GM12891 (cell line): ENCODE data around the gene RDM1.

ENCODE experiments used
- DNase-seq: peaks from one replicate; pipeline ENCODE4 v3.0.0; 2011; ENCODE audit warnings: low spot score; ENCODE audit not compliant: insufficient read length
- FAIRE-seq: peaks from 2 replicates; lab custom pipeline; 2011; peaks lifted over from hg19 to GRCh38; lab: Jason Lieb, UNC
- PAX5 ChIP-seq: IDR thresholded peaks from 2 replicates; pipeline ENCODE4 v1.6.1; 2011; ENCODE audit warnings: low read length, moderate library complexity, mild to moderate bottlenecking; ENCODE audit not compliant: insufficient read depth, severe bottlenecking
- POLR2A ChIP-seq: IDR thresholded peaks from 2 replicates; pipeline ENCODE4 v1.6.1; 2011; ENCODE audit warnings: low read depth, low read length, control low read depth
- POLR2AphosphoS5 ChIP-seq: IDR thresholded peaks from 2 replicates; pipeline ENCODE4 v1.6.1; 2011; ENCODE audit warnings: low read depth, low read length, control low read depth
- POU2F2 ChIP-seq: IDR thresholded peaks from 2 replicates; pipeline ENCODE4 v1.6.1; 2011; ENCODE audit warnings: low read depth, mild to moderate bottlenecking, control low read depth, low read length, moderate library complexity
- SPI1 ChIP-seq: IDR thresholded peaks from 2 replicates; pipeline ENCODE4 v1.6.1; 2011; ENCODE audit warnings: low read depth, low read length, control low read depth
- TAF1 ChIP-seq: IDR thresholded peaks from 2 replicates; pipeline ENCODE4 v1.6.1; 2011; ENCODE audit warnings: low read depth, low read length, control low read depth

RDM1 gene

DNA sequence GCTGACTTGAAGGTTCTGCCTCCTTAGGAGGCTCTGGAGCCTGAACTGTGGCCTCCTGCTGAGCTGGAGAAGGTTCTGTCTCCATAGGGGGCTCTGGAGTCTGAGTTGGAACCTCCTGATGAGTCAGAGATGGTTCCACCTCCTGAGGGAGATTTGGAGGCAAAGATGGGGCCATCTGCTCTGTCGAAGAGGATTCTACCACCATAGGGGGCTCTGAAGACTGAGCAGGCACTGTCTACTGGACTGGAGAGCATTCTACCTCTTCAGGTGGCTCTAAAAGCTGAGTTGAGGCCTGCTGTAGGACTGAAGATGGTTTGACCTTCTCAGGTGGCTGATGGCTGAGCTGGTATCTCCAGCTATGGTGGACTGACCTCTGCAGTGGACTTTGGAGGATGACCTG, 16.2 kb downstream of the RDM1 start:
- TF ChIP-seq POLR2A (no peak), PAX5 (no peak), POLR2AphosphoS5 (no peak), SPI1 (no peak), POU2F2 (no peak), TAF1 (no peak)
- no peak for DNase-seq
- no peak for FAIRE-seq

GRCh38 chr17:35913609-35914008, 17.0 kb downstream of the RDM1 start:
- TF ChIP-seq POLR2AphosphoS5: no peak
- no peak for TF ChIP-seq TAF1
- FAIRE-seq: no peak
- no peak for DNase-seq

- TF ChIP-seq POLR2A (no peak), SPI1 (no peak), TAF1 (no peak), POLR2AphosphoS5 (no peak), POU2F2 (no peak), PAX5 (no peak)
- FAIRE-seq: no peak
- no peak for DNase-seq
Measured at GRCh38 chr17:35912942-35913341, 17.6 kb downstream of the RDM1 start.

DNA sequence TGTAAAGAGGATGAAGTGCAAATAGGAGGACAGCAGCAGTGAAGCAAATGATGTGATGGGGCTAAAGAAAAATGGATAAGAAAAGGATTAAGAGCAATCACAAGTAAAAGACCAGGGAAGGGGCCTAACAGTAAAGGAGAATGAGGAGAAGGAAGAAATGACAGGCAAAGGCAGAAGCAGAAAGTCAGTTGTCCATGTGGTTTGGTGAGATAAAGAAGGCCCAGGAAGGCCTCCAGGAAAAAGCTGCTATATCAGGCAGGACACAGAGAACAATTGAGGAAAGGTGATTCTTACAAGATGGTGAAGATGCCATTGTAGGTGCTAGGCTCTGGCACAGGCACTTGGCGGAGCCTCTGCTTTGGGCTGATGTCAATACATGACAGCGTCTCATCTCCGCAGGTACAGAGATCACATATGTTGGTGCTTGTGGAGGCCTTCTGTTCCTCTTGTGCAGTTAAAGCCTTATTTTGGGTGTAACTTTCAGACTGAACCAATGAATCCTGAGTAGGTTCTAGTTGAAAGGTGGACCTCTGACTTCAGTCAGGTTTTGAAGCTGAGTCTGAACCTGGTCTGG, 18.1 kb downstream of the RDM1 start:
- DNase-seq (no peak), FAIRE-seq (no peak)
- TF ChIP-seq POU2F2: no peak

DNA sequence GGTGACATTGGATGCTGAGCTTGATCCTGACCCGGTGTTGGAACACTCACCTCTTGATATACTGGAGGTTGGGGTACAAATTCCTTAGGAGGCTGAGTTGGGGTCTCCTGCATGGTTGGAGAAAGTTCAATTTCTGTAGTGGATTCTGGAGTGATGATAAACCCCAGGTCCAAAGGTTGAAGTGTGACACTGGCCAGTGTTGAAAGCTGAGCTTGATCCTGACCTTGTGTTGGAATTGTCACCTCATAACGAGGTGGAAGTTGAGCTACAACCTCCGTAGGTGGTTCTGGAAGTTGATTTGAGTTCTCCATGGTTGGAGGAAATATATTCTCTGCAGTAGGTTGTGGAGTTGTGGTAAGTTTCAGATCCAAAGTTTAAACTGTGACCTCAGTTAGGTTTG, 21.2 kb downstream of the RDM1 start:
- FAIRE-seq (no peak), DNase-seq (no peak)
- no peak for TF ChIP-seq TAF1
- TF ChIP-seq POU2F2: no peak
- TF ChIP-seq POLR2AphosphoS5: no peak
- no peak for TF ChIP-seq SPI1
- no peak for TF ChIP-seq PAX5
- TF ChIP-seq POLR2A: no peak

- DNase-seq (no peak), FAIRE-seq (no peak)
- TF ChIP-seq SPI1: no peak
- TF ChIP-seq POLR2AphosphoS5: no peak
- TF ChIP-seq POLR2A: no peak
- no peak for TF ChIP-seq TAF1
- no peak for TF ChIP-seq POU2F2
- no peak for TF ChIP-seq PAX5
Measured at GRCh38 chr17:35907691-35908090, 22.9 kb downstream of the RDM1 start.

- FAIRE-seq: no peak
- DNase-seq: no peak
- TF ChIP-seq TAF1 (no peak), POU2F2 (no peak), POLR2AphosphoS5 (no peak), POLR2A (no peak), PAX5 (no peak), SPI1 (no peak)
Measured at GRCh38 chr17:35906926-35907637, 23.5 kb downstream of the RDM1 start.

DNA sequence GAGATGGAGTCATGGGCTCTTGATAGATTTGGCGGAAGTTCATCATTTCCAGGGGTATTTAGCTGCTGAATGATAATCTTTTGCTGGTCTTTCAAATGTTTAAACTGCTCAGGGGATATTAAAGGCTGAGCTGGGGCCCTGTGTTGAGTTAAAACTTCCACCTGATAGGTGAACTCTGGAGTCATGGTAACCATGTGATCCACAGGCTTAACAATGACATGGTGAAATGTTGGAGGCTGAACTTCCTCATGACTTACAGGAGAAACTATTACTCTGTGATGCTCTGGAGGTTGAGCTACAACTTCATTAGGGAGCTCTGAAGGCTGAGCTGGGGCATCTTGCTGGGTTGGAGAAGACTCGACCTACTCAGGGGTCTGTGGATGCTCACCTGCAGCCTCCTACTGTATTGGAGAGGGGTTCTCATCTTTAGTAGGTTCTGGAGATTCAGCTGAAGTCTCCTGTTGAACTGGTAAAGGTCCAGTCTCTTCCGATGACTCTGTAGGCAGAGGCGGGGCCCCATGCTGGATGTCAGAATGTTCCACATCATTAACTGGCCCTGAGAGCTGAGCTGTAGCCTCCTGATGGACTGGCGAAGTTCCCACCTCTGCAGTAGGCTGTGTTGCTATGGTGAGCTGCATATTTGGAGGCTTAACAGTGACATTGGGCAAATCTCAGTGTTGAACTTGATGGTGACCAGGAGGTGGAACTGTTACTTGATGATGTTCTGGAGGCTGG, 24.2 kb downstream of the RDM1 start:
- TF ChIP-seq PAX5: no peak
- no peak for TF ChIP-seq POLR2AphosphoS5
- no peak for TF ChIP-seq TAF1
- TF ChIP-seq SPI1: no peak
- no peak for TF ChIP-seq POU2F2
- no peak for TF ChIP-seq POLR2A
- FAIRE-seq (no peak), DNase-seq (no peak)

- FAIRE-seq (no peak), DNase-seq (no peak)
- TF ChIP-seq POLR2AphosphoS5 (no peak), POLR2A (no peak), TAF1 (no peak), SPI1 (no peak), PAX5 (no peak), POU2F2 (no peak)
Measured at GRCh38 chr17:35903451-35903850, 27.1 kb downstream of the RDM1 start.
